ENCODE data around the gene OR52N2. TPM values are rescaled to one million over a fixed set of nuclear protein-coding genes. Genes with fewer than 3 reads are reported as not detected.

Gene OR52N2
- total and polyA plus RNA-seq, 2 experiments from 2014 or later = not detected

DNA sequence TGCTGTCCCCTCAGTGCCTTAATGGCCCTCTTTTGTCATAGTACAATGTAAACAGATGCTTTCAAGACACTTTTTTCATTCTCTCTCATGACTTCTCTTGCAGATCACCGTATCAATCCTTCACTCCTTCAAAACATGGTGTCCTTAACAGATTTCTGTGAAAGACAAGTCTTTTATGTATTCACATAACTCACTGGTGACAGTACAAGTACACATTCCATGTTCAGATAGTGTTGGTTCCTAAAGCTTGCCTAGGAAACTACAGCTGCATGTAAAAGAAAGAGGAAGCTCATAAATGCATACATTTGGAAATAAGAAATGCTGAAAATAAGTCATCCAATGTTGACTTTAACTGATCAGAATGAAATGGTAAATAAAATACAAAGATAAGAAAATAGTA is 38.0 kb downstream of the OR52N2 start:
- Histone ChIP-seq H3K27me3 (no peaks in the 10 kb centered on the region), H3K4me3 (no peak overlapping the region), H3K4me1 (ENCODE audit: low read depth) (no peaks in the 10 kb centered on the region), H3K36me3 (no peaks in the 10 kb centered on the region), H3K27ac (no peak overlapping the region), H3K9me3 (ENCODE audit: low read depth) (no peaks in the 10 kb centered on the region)
- TF ChIP-seq, protein P1, sequence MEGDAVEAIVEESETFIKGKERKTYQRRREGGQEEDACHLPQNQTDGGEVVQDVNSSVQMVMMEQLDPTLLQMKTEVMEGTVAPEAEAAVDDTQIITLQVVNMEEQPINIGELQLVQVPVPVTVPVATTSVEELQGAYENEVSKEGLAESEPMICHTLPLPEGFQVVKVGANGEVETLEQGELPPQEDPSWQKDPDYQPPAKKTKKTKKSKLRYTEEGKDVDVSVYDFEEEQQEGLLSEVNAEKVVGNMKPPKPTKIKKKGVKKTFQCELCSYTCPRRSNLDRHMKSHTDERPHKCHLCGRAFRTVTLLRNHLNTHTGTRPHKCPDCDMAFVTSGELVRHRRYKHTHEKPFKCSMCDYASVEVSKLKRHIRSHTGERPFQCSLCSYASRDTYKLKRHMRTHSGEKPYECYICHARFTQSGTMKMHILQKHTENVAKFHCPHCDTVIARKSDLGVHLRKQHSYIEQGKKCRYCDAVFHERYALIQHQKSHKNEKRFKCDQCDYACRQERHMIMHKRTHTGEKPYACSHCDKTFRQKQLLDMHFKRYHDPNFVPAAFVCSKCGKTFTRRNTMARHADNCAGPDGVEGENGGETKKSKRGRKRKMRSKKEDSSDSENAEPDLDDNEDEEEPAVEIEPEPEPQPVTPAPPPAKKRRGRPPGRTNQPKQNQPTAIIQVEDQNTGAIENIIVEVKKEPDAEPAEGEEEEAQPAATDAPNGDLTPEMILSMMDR (IDR thresholded peaks at IDR 0.05; ENCODE audit: low read depth, low read length) = no peak
- no peak for DNase-seq (ENCODE audit: low read depth in 1 of 2, low spot score in 1 of 2)

DNA sequence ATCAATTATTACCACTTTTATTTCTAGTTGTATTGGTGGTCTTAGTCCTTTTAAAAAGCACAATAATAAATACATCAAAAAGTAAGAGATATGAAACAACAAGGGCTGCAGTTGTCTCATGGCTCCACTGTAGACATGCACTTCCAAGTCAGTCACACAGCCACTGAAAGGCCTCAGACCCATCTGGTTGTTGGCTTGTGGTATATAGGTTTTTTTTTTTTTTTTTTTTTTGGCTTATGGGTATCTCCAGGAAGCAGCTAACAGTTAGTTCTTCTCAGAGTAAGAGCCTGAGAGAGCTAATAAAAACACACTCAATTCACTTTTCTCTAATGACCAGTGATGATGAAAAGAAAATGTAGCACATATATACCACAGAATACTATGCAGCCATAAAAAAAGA is 39.0 kb downstream of the OR52N2 start:
- DNase-seq (ENCODE audit: low read depth in 1 of 2, low spot score in 1 of 2) = no peak
- Histone ChIP-seq H3K4me1 (ENCODE audit: low read depth) (no peaks in the 10 kb centered on the region), H3K27me3 (no peaks in the 10 kb centered on the region), H3K36me3 (no peaks in the 10 kb centered on the region), H3K4me3 (no peak overlapping the region), H3K27ac (no peak overlapping the region), H3K9me3 (ENCODE audit: low read depth) (no peaks in the 10 kb centered on the region)
- TF ChIP-seq, protein P1 (IDR thresholded peaks at IDR 0.05; ENCODE audit: low read depth, low read length) = no peak

DNA sequence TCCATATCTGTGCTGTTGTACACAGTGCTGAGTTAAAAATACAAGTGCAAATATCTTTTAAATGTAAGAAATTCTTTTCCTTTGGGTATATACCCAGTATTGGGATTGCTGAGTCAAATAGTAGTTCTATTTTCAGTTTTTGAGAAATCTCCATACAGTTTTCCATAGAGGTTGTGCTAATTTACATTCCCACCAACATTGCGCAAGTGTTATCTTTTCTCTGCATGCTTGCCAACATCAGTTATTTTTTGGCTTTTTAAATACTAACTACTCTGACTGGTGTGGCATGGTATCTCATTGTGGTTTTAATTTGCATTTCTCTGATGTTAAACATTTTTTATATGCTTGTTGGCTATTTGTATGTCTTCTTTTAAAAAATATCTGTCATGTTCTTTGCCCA is 42.3 kb downstream of the OR52N2 start:
- Histone ChIP-seq H3K4me3 (no peak overlapping the region), H3K4me1 (ENCODE audit: low read depth) (no peaks in the 10 kb centered on the region), H3K27ac (no peak overlapping the region), H3K36me3 (no peaks in the 10 kb centered on the region), H3K9me3 (ENCODE audit: low read depth) (no peaks in the 10 kb centered on the region), H3K27me3 (no peaks in the 10 kb centered on the region)
- DNase-seq (ENCODE audit: low read depth in 1 of 2, low spot score in 1 of 2) = peak in 1 of 2 donors; percentile 0
- TF ChIP-seq, protein P1 (IDR thresholded peaks at IDR 0.05; ENCODE audit: low read depth, low read length) = no peak

DNA sequence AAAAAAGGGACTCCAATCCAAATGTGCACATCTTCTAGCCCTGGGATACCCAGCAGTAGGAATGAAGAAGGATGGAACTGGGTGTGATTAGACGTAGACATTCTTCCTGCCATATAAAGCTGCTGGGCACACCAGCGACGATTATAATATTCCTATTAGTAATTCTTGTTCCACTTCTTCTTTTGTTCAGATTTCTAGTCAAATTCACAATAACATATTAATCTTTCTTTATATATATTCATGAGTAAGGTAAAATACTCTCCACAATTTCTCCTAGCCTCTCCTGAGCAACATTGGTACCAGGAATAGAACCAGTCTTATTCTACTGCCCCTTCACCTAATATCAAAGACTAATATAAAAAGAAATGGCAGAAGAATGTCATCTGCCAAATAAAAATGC is 48.9 kb downstream of the OR52N2 start, which contains the start of gene OR52E8:
Gene OR52E8, minus strand, starts transcription at position 101 of the 400 bp plus-strand sequence. Its CDS starts 0 bp downstream, at position 101.
- H3K4me1 ChIP-seq (ENCODE audit: low read depth) = no peaks in the 10 kb centered on the region
- H3K27ac ChIP-seq = no peak within 1 kb of the TSS
- no peaks in the 10 kb centered on the region for H3K9me3 ChIP-seq (ENCODE audit: low read depth)
- H3K36me3 ChIP-seq = no peaks in the 10 kb centered on the region
- H3K4me3 ChIP-seq = no peak within 1 kb of the TSS
- TF ChIP-seq, protein P1 (IDR thresholded peaks at IDR 0.05; ENCODE audit: low read depth, low read length) = no peak
- no peaks in the 10 kb centered on the region for H3K27me3 ChIP-seq
- DNase-seq (ENCODE audit: low read depth in 1 of 2, low spot score in 1 of 2) = no peak

DNA sequence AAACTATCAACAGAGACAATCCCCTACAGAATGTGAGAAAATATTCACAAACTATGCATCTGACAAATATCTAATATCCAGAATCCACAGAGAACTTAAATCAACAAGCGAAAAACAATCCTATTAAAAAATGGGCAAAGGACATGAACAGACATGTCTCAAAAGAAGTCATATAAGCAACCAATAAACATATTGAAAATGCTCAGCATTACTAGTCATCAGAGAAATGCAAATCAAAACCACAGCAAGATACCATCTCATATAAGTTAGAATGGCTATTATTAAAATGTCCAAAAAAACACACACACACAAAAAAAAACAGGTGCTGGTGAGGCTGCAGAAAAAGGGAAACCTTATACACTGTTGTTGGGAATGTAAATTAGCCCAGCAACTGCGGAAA is 57.1 kb downstream of the OR52N2 start:
- DNase-seq (ENCODE audit: low read depth in 1 of 2, low spot score in 1 of 2) = no peak
- TF ChIP-seq, protein P1 (IDR thresholded peaks at IDR 0.05; ENCODE audit: low read depth, low read length) = no peak
- Histone ChIP-seq H3K9me3 (ENCODE audit: low read depth) (no peaks in the 10 kb centered on the region), H3K4me1 (ENCODE audit: low read depth) (no peaks in the 10 kb centered on the region), H3K36me3 (no peaks in the 10 kb centered on the region), H3K4me3 (no peak overlapping the region), H3K27me3 (no peaks in the 10 kb centered on the region), H3K27ac (no peak overlapping the region)

Other genes with a start within 250 kb of the OR52N2 start
- gene OR52B6, start 228.0 kb upstream of the OR52N2 start, total RNA-seq = not detected in 2 replicates
- gene OR52B6, start 228.0 kb upstream of the OR52N2 start, polyA plus RNA-seq = 0.52 TPM in 1 of 2 replicates, not detected in the other
- 5.5 and 11.4 TPM in 2 replicates for gene TRIM6, start 212.3 kb upstream of the OR52N2 start, total RNA-seq
- 4.3 and 10.8 TPM in 2 replicates for gene TRIM6, start 212.3 kb upstream of the OR52N2 start, polyA plus RNA-seq
- gene TRIM34, start 183.9 kb upstream of the OR52N2 start, total RNA-seq = 0.81 and 2.4 TPM in 2 replicates
- 1.6 and 2.4 TPM in 2 replicates for gene TRIM34, start 183.9 kb upstream of the OR52N2 start, polyA plus RNA-seq
- 13.4 and 18.0 TPM in 2 replicates for gene TRIM5, start 123.8 kb upstream of the OR52N2 start, total RNA-seq
- gene TRIM5, start 123.8 kb upstream of the OR52N2 start, polyA plus RNA-seq = 12.6 and 19.9 TPM in 2 replicates
- gene TRIM22, start 119.1 kb upstream of the OR52N2 start, total RNA-seq = 0.07 TPM in 1 of 2 replicates, not detected in the other
- 0.32 and 1.3 TPM in 2 replicates for gene TRIM22, start 119.1 kb upstream of the OR52N2 start, polyA plus RNA-seq
- not detected in 2 replicates for gene OR56B1, start 72.5 kb upstream of the OR52N2 start, total RNA-seq
- gene OR56B1, start 72.5 kb upstream of the OR52N2 start, polyA plus RNA-seq = not detected in 2 replicates
- not detected in 2 replicates for gene OR52N4, start 54.7 kb upstream of the OR52N2 start, total RNA-seq
- not detected in 2 replicates for gene OR52N4, start 54.7 kb upstream of the OR52N2 start, polyA plus RNA-seq
- 0.06 TPM in 1 of 2 replicates, not detected in the other for gene OR52N5, start 25.6 kb upstream of the OR52N2 start, total RNA-seq
- gene OR52N5, start 25.6 kb upstream of the OR52N2 start, polyA plus RNA-seq = 0.10 TPM in 1 of 2 replicates, not detected in the other
- gene OR52N1, start 17.7 kb upstream of the OR52N2 start, total RNA-seq = not detected in 2 replicates
- not detected in 2 replicates for gene OR52N1, start 17.7 kb upstream of the OR52N2 start, polyA plus RNA-seq
- not detected in 2 replicates for gene OR52E6, start 33.0 kb downstream of the OR52N2 start, total RNA-seq
- gene OR52E6, start 33.0 kb downstream of the OR52N2 start, polyA plus RNA-seq = not detected in 2 replicates
- 0.21 and 0.71 TPM in 2 replicates for gene OR52E8, start 48.8 kb downstream of the OR52N2 start, total RNA-seq
- not detected in 2 replicates for gene OR52E8, start 48.8 kb downstream of the OR52N2 start, polyA plus RNA-seq
- not detected in 2 replicates for gene OR52E4, start 71.7 kb downstream of the OR52N2 start, total RNA-seq
- gene OR52E4, start 71.7 kb downstream of the OR52N2 start, polyA plus RNA-seq = not detected in 2 replicates
- gene OR52E5, start 84.3 kb downstream of the OR52N2 start, total RNA-seq = not detected in 2 replicates
- not detected in 2 replicates for gene OR52E5, start 84.3 kb downstream of the OR52N2 start, polyA plus RNA-seq
- gene OR56A3, start 133.3 kb downstream of the OR52N2 start, total RNA-seq = not detected in 2 replicates
- gene OR56A3, start 133.3 kb downstream of the OR52N2 start, polyA plus RNA-seq = not detected in 2 replicates
- gene OR56A5, start 159.6 kb downstream of the OR52N2 start, total RNA-seq = not detected in 2 replicates
- not detected in 2 replicates for gene OR56A5, start 159.6 kb downstream of the OR52N2 start, polyA plus RNA-seq
- 1.8 TPM in 1 of 2 replicates, not detected in the other for gene OR52L1, start 178.1 kb downstream of the OR52N2 start, total RNA-seq
- gene OR52L1, start 178.1 kb downstream of the OR52N2 start, polyA plus RNA-seq = not detected in 2 replicates
- gene OR56A4, start 198.0 kb downstream of the OR52N2 start, total RNA-seq = not detected in 2 replicates
- gene OR56A4, start 198.0 kb downstream of the OR52N2 start, polyA plus RNA-seq = not detected in 2 replicates
- gene OR56A1, start 221.8 kb downstream of the OR52N2 start, total RNA-seq = 0.18 TPM in 1 of 2 replicates, not detected in the other
- 0.10 TPM in 1 of 2 replicates, not detected in the other for gene OR56A1, start 221.8 kb downstream of the OR52N2 start, polyA plus RNA-seq

Measured in cardiac muscle cell (in vitro differentiated cells and primary cell).